ENCODE measurements around the gene SLC2A4RG.

GRCh38 chr20:63693733-63694583 lies 45.6 kb upstream of the SLC2A4RG start:
- TF ChIP-seq, protein P1, sequence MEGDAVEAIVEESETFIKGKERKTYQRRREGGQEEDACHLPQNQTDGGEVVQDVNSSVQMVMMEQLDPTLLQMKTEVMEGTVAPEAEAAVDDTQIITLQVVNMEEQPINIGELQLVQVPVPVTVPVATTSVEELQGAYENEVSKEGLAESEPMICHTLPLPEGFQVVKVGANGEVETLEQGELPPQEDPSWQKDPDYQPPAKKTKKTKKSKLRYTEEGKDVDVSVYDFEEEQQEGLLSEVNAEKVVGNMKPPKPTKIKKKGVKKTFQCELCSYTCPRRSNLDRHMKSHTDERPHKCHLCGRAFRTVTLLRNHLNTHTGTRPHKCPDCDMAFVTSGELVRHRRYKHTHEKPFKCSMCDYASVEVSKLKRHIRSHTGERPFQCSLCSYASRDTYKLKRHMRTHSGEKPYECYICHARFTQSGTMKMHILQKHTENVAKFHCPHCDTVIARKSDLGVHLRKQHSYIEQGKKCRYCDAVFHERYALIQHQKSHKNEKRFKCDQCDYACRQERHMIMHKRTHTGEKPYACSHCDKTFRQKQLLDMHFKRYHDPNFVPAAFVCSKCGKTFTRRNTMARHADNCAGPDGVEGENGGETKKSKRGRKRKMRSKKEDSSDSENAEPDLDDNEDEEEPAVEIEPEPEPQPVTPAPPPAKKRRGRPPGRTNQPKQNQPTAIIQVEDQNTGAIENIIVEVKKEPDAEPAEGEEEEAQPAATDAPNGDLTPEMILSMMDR (IDR thresholded peaks at IDR 0.05), result no peak
- TF ChIP-seq POLR2A (IDR thresholded peaks at IDR 0.05), result no peak

All from lower leg skin (tissue), 3 donors.